Measurements from ENCODE around the gene PLCB1. TPM values are rescaled to one million over a fixed set of nuclear protein-coding genes. Genes with fewer than 3 reads are reported as not detected.

PLCB1 gene
- total RNA-seq, 1 donor, result 46.5 TPM

DNA sequence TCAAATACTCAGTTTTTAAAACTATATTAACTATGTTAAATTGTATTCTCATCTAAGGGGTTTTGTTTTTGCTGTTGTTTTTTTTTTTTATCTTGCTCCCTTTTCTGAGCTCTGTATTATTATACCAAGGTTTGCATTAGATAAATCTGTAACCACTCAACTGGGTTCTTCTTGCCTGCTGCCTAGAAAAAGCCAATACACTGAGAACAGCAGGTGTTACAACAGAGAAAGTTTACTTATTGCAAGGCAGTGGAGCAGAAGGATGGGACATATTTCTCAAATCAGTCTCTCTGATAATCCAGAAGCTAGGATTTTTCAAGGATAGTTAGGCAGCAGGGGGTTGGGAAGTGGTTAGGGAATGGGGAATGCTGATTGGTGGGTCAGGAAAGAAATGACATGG is 558.0 kb downstream of the PLCB1 start:
- DNase-seq (ENCODE audit: low read depth), result no peak
- H3K4me3 ChIP-seq (ENCODE audit: low read depth, low read length), result no peak overlapping the region
- TF ChIP-seq, protein P1, sequence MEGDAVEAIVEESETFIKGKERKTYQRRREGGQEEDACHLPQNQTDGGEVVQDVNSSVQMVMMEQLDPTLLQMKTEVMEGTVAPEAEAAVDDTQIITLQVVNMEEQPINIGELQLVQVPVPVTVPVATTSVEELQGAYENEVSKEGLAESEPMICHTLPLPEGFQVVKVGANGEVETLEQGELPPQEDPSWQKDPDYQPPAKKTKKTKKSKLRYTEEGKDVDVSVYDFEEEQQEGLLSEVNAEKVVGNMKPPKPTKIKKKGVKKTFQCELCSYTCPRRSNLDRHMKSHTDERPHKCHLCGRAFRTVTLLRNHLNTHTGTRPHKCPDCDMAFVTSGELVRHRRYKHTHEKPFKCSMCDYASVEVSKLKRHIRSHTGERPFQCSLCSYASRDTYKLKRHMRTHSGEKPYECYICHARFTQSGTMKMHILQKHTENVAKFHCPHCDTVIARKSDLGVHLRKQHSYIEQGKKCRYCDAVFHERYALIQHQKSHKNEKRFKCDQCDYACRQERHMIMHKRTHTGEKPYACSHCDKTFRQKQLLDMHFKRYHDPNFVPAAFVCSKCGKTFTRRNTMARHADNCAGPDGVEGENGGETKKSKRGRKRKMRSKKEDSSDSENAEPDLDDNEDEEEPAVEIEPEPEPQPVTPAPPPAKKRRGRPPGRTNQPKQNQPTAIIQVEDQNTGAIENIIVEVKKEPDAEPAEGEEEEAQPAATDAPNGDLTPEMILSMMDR (IDR thresholded peaks at IDR 0.05; ENCODE audit: insufficient read depth, low read length), result no peak

DNA sequence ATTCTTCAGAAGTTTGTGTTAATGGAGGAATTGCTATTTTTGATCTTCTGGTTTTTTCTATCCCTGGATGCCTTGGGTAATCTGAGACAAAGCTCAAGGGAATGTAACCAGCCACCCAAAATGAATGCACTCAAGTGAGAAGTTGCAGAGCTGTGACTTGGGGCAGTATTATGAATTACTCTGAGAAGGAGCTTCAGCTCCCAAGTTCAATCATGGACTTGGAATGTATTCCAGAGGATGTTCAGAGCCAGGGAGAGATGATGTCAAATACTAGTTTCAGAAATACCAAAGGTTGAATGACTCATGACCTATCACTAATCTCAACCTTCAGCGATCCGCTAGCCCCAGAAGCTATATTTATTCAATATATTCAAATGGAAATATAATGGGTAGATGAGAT is 561.6 kb downstream of the PLCB1 start:
- peak; percentile 64 for DNase-seq (ENCODE audit: low read depth)
- TF ChIP-seq, protein P1 (IDR thresholded peaks at IDR 0.05; ENCODE audit: insufficient read depth, low read length), result no peak
- H3K4me3 ChIP-seq (ENCODE audit: low read depth, low read length), result no peak overlapping the region

DNA sequence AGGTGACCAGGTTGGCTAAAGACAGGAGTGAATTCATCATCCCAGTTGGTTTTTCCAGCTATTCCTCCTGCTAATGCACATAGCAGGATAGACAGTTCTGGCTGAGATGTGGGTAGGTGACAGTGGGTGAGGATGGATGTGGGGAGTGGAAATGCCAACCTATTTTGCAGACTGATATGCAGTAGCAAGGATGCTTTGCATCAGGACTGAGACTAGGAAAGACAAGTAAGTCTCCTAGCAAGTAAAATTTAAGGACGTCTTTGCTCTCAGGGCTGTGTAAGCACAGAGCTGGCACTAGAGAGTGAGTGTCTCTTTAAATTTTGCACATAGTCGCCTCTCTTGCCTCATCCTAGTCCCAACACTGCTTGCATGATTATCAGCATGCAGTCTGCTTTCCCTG is 568.7 kb downstream of the PLCB1 start:
- TF ChIP-seq, protein P1 (IDR thresholded peaks at IDR 0.05; ENCODE audit: insufficient read depth, low read length), result no peak
- no peak overlapping the region for H3K4me3 ChIP-seq (ENCODE audit: low read depth, low read length)
- DNase-seq (ENCODE audit: low read depth), result no peak

DNA sequence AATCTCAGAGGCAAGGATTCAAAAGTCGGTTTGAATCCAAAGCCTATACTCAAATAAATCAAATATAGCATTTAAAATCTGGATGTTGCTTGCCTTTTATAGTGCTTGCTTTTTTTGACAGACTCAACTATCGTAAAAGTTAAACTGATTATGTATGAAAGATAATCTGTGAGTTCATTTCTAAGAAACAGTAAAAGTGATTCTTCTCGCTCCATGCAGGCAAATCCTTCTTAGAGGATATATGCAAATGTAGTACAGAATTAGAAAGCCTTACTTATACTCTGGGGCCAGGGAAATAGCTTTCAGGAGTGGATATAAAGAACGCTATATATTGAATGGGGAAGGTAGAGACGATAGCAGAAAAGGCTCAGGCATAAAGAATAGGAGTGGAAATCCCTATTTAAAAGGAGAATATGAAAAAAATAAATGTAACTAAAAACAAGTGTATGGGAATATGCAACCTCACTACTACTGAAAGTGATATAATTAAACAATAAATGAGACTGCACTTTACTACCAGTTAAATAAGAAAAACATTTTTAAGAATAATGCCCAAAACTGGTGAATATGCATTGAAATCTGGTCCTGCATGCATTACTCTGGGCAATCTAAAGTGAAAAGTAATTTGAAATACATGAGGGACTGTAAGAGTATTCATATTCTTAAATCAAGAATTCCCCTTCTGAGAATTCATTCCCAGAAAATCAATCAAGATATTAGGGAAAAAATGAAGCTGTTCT is 575.1 kb downstream of the PLCB1 start:
- no peak overlapping the region for H3K4me3 ChIP-seq (ENCODE audit: low read depth, low read length)
- DNase-seq (ENCODE audit: low read depth), result no peak
- TF ChIP-seq, protein P1 (IDR thresholded peaks at IDR 0.05; ENCODE audit: insufficient read depth, low read length), result no peak

DNA sequence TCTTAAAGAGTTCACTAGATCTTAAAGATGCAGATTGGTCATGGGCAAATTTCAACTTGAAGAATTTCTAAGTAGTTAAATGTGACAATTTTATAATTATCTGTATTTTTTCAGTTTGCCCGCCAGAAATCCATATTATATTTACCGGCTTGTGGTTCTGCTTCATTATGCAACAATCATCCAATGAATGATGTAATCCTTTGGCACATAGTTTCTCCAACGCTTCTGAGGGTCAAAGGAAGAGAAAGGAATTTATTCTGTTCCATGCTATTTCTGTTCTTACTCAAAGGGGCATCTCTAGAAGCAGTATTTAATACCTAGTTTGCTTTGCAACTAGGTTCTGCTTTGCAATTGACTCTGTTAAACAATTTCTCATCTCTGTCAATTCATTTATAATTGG is 577.6 kb downstream of the PLCB1 start:
- H3K4me3 ChIP-seq (ENCODE audit: low read depth, low read length), result no peak overlapping the region
- DNase-seq (ENCODE audit: low read depth), result peak; percentile 36
- TF ChIP-seq, protein P1 (IDR thresholded peaks at IDR 0.05; ENCODE audit: insufficient read depth, low read length), result no peak

DNA sequence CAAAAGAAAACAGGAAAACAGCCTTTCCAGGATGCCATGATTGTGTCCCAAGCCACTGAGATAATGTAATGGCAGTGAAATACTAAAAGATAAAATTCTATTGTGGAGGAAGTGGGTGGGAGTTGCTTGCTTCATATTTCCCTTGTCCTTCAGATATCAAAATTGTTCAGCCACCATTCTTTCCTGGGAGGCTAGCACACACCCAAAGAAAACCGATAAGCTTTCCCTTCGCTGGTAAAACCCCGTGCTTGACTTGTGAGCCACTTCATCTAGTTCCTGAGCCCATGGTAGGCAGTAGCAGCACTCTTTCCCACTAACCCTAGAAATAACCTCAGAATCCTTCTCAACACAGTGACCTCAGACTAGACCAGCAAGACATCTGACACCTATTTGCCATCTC is 579.4 kb downstream of the PLCB1 start:
- DNase-seq (ENCODE audit: low read depth), result no peak
- no peak overlapping the region for H3K4me3 ChIP-seq (ENCODE audit: low read depth, low read length)
- TF ChIP-seq, protein P1 (IDR thresholded peaks at IDR 0.05; ENCODE audit: insufficient read depth, low read length), result no peak

DNA sequence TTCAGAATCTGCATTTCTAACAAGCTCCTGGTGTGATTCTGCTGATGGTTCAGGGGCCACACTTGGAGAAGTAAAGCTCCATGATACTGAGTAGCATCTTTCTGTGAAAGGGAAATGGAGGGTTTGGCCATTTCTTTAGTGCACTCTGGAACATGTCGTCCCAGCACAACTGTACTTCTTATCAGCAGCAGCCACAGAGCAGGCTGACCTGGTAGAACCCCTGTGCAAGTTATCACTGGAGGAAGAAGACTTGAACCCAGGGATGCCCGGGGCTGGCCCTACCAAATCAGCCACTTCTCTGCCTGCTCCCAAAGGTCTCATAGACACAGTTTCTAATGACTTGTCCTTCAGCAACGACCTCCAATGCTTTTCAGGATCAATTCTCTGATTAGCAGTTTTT is 582.1 kb downstream of the PLCB1 start:
- TF ChIP-seq, protein P1 (IDR thresholded peaks at IDR 0.05; ENCODE audit: insufficient read depth, low read length), result no peak
- no peak for DNase-seq (ENCODE audit: low read depth)
- H3K4me3 ChIP-seq (ENCODE audit: low read depth, low read length), result no peak overlapping the region
